Stimulated activated naive CD4-positive, alpha-beta T cell (primary cell): ENCODE results near the gene P3R3URF.

Experiments used
- DNase-seq, 6 experiments: peaks; one replicate each; lab custom pipeline; 2025; lab: John Stamatoyannopoulos, UW

The P3R3URF gene

GRCh38 chr1:46172321-46172720 is 4.0 kb downstream of the P3R3URF start:
- DNase-seq: no peak

GRCh38 chr1:46171871-46172270 is 4.4 kb downstream of the P3R3URF start:
- no peak for DNase-seq

- DNase-seq: no peak
These were observed 4.9 kb downstream of the P3R3URF start for GRCh38 chr1:46171351-46171750.

GRCh38 chr1:46169811-46170454 is 6.4 kb downstream of the P3R3URF start:
- DNase-seq: no peak

GRCh38 chr1:46168477-46168876 is 7.8 kb downstream of the P3R3URF start:
- no peak for DNase-seq

- peak; percentile 6 to 74 (median 39) for DNase-seq
These were observed 9.5 kb downstream of the P3R3URF start for GRCh38 chr1:46166521-46167462.

GRCh38 chr1:46160212-46160611 is 16.1 kb downstream of the P3R3URF start:
- no peak for DNase-seq

GRCh38 chr1:46159516-46159915 is 16.8 kb downstream of the P3R3URF start:
- DNase-seq: no peak

- DNase-seq: no peak
These were observed 17.7 kb downstream of the P3R3URF start for GRCh38 chr1:46158312-46159281.

GRCh38 chr1:46157916-46158311 is 18.4 kb downstream of the P3R3URF start:
- no peak for DNase-seq

- no peak for DNase-seq
These were observed 22.6 kb downstream of the P3R3URF start for GRCh38 chr1:46153732-46154131.

GRCh38 chr1:46153228-46153627 is 23.1 kb downstream of the P3R3URF start:
- DNase-seq: no peak

- DNase-seq: no peak
These were observed 24.3 kb downstream of the P3R3URF start for GRCh38 chr1:46152016-46152415.

- DNase-seq: no peak
These were observed 26.2 kb downstream of the P3R3URF start for GRCh38 chr1:46150085-46150484.

GRCh38 chr1:46148318-46148717 is 28.0 kb downstream of the P3R3URF start:
- DNase-seq: no peak

GRCh38 chr1:46137916-46138315 is 38.4 kb downstream of the P3R3URF start:
- DNase-seq: no peak

- DNase-seq: no peak
These were observed 39.6 kb downstream of the P3R3URF start for GRCh38 chr1:46136711-46137110.

GRCh38 chr1:46134660-46135331 is 41.5 kb downstream of the P3R3URF start:
- no peak for DNase-seq

GRCh38 chr1:46133781-46134350 is 42.4 kb downstream of the P3R3URF start:
- DNase-seq: no peak

- DNase-seq: no peak
These were observed 43.1 kb downstream of the P3R3URF start for GRCh38 chr1:46133181-46133658.
